Right atrium auricular region (tissue), 2 donors: ENCODE data around the gene SMTNL1. TPM values are rescaled to one million over a fixed set of nuclear protein-coding genes. Genes with fewer than 3 reads are reported as not detected.

Experiments used
- DNase-seq: peaks from one replicate; pipeline ENCODE4 v3.0.0-alpha.2; 2019; ENCODE audit warnings: low spot score
- H3K27ac ChIP-seq, 2 donors: fragments of 200-600 bp; sonication (generic); 1 replicate in 1 of 2; 2 replicates in 1 of 2; pipeline ENCODE4 v1.5.1; 2016 to 2019
- H3K27me3 ChIP-seq, 2 donors: fragments of 200-600 bp; sonication (generic); one replicate each; pipeline versions ENCODE4 v1.5.1 to v1.6.0; 2017 to 2019
- H3K36me3 ChIP-seq: fragments of 200-600 bp; sonication (generic); one replicate; pipeline ENCODE4 v1.5.1; 2016
- H3K4me1 ChIP-seq, 2 donors: fragments of 200-600 bp; sonication (generic); one replicate each; pipeline versions ENCODE4 v1.5.1 to v1.6.0; 2017 to 2019
- H3K4me3 ChIP-seq, 2 donors: fragments of 200-600 bp; sonication (generic); 1 replicate in 1 of 2; 2 replicates in 1 of 2; pipeline ENCODE4 v1.5.1; 2017 to 2019; ENCODE audit warnings: mild to moderate bottlenecking in 1 of 2, moderate library complexity in 1 of 2
- H3K9me3 ChIP-seq, 2 donors: fragments of 200-600 bp; sonication (generic); one replicate each; pipeline ENCODE4 v1.5.1; 2019
- CTCF ChIP-seq, 2 donors: fragments of 200-600 bp; sonication (generic); IDR thresholded peaks; one replicate each; pipeline ENCODE4 v1.5.1; 2019; ENCODE audit warnings: antibody characterized with exemption in 2 of 2
- total RNA-seq, 2 donors: library from RNA; depleted of rRNA; stranded (reverse); fragments of >200 nt; gene quantifications; one replicate each; pipeline ENCODE4 v1.1.0, GENCODE V29; 2016

Gene SMTNL1
- total RNA-seq, 2 donors from 2014 or later = not detected

GRCh38 chr11:57504511-57504910 lies 32.9 kb upstream of the SMTNL1 start:
- no peak for DNase-seq
- Histone ChIP-seq H3K4me1 (peaks cover 0 to 28% of the 10 kb centered on the region in 2 donors), H3K4me3 (no peak overlapping the region), H3K27ac (no peak overlapping the region), H3K36me3 (no peaks in the 10 kb centered on the region), H3K9me3 (no peaks in the 10 kb centered on the region), H3K27me3 (no peaks in the 10 kb centered on the region)
- no peak for TF ChIP-seq CTCF (IDR thresholded peaks at IDR 0.05)

- peaks cover 0 to 9% of the 10 kb centered on the region in 2 donors for H3K4me1 ChIP-seq
These were observed 30.9 kb upstream of the SMTNL1 start for GRCh38 chr11:57506522-57506921.

GRCh38 chr11:57508341-57509170 lies 28.8 kb upstream of the SMTNL1 start:
- no peak for DNase-seq
- no peaks in the 10 kb centered on the region for H3K36me3 ChIP-seq
- H3K27ac ChIP-seq = no peak overlapping the region
- H3K27me3 ChIP-seq = no peaks in the 10 kb centered on the region
- H3K9me3 ChIP-seq = no peaks in the 10 kb centered on the region
- H3K4me1 ChIP-seq = peaks cover 0 to under 1% of the 10 kb centered on the region in 2 donors
- no peak overlapping the region for H3K4me3 ChIP-seq
- TF ChIP-seq CTCF (IDR thresholded peaks at IDR 0.05) = no peak

More at GRCh38 chr11:57506522-57506921, 30.9 kb upstream of the SMTNL1 start:
- H3K27ac ChIP-seq = no peak overlapping the region
- no peaks in the 10 kb centered on the region for H3K9me3 ChIP-seq
- TF ChIP-seq CTCF (IDR thresholded peaks at IDR 0.05) = no peak
- no peak overlapping the region for H3K4me3 ChIP-seq
- H3K36me3 ChIP-seq = no peaks in the 10 kb centered on the region
- H3K27me3 ChIP-seq = no peaks in the 10 kb centered on the region
- DNase-seq = no peak

- Histone ChIP-seq H3K9me3 (no peaks in the 10 kb centered on the region), H3K4me3 (no peak overlapping the region), H3K27ac (no peak overlapping the region), H3K4me1 (peaks cover 0 to 15% of the 10 kb centered on the region in 2 donors), H3K36me3 (no peaks in the 10 kb centered on the region), H3K27me3 (no peaks in the 10 kb centered on the region)
- DNase-seq = no peak
- no peak for TF ChIP-seq CTCF (IDR thresholded peaks at IDR 0.05)
These were observed 25.5 kb upstream of the SMTNL1 start for GRCh38 chr11:57511741-57512430.

GRCh38 chr11:57512646-57513451 lies 24.5 kb upstream of the SMTNL1 start:
- Histone ChIP-seq H3K4me1 (peaks cover 0 to 15% of the 10 kb centered on the region in 2 donors), H3K27ac (peak overlapping the region in 1 of 2 donors; percentile 79), H3K27me3 (no peaks in the 10 kb centered on the region), H3K4me3 (no peak overlapping the region), H3K9me3 (no peaks in the 10 kb centered on the region), H3K36me3 (no peaks in the 10 kb centered on the region)
- TF ChIP-seq CTCF (IDR thresholded peaks at IDR 0.05) = no peak
- DNase-seq = no peak
